ENCODE measurements around the gene ACVR1.
A peak's percentile ranks its signal among the peaks of the same experiment; 100 is the strongest.

Gene ACVR1

DNA sequence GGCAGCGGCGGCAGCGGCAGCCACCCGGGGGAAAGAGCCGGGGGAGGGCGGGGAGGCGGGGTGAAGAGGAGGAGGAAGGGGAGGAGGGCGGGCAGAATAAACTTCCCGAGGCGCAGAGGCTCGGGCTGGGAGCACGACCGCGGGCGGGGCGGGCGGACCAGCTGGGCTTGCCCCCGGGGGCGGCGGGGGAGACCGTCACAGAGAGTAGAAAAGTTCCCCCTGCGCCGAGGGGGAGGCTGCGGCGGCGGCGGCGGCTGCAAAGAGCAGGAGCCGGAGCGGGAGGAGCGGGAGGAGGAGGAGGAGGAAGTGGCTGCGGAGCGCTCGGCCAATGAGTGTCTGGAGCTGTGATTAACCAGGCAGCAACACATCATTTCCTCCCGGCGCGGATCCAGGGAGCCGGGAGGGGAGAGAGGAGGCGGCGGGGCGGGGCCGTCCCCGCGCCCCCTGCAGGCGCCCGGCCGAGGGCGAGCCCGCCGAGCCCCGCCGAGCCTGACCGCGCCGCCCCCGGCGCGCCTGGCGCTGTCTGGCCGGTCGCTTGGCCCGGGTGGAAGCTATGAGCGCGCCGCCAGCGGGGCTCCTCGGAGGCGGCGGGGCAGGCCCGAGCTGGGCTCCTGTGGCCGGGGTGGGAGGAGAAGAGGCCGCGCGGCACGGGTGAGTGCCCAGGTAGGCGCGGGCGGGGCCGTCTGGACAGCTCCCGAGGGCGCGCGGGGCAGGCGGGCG lies at the start of gene ACVR1:
TSS of gene ACVR1 (minus strand) at position 265 of the 720 bp plus-strand sequence. CDS start 76,837 bp downstream, outside the sequence.
- DNase-seq, result peak; percentile 95

- DNase-seq, result no peak
These were observed 48.9 kb upstream of the ACVR1 start for GRCh38 chr2:157925071-157925470.

GRCh38 chr2:157923598-157924217 lies 47.6 kb upstream of the ACVR1 start:
- DNase-seq, result no peak

GRCh38 chr2:157922815-157923214 lies 46.7 kb upstream of the ACVR1 start:
- DNase-seq, result no peak

GRCh38 chr2:157922336-157922735 lies 46.2 kb upstream of the ACVR1 start:
- DNase-seq, result no peak

DNA sequence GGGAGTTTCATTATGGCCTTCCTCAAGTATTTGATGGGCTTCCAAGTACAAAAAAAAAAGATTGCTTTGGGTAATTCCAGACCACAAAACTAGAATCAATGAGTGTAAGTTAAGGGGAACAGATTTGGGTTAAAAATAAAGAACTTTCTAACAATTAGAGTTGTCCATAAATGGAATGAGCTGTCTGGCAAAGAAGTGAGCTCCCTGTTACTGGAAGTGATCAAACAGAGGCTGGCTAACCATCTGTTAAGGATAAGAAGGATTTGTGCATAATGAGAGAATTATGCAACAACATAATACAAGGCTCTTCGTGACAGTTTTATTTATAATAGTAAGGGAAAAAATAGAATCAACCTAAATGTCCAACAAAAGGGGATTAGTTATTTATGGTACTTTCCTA lies 44.6 kb upstream of the ACVR1 start:
- DNase-seq, result no peak

GRCh38 chr2:157919181-157919580 lies 43.1 kb upstream of the ACVR1 start:
- DNase-seq, result no peak

GRCh38 chr2:157918319-157918718 lies 42.2 kb upstream of the ACVR1 start:
- no peak for DNase-seq

DNA sequence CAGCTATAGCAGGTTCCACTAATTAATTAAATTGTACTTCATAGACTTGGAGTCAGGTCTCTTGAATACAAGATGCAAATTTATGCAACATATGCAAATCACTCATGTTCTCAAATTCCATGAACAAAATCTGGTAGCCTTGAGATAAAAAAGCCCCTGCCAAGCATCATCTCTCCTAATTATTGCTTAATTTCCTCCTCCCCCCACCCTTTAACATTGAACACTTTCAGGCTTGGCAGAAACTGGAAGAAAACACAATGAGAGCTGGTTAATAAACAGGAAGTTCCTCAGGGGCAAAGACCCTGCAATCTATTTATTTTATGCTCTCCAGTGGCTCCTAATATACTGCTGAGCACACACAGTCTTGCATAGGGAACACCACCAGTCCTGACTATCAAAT lies 35.6 kb upstream of the ACVR1 start:
- DNase-seq, result no peak

DNA sequence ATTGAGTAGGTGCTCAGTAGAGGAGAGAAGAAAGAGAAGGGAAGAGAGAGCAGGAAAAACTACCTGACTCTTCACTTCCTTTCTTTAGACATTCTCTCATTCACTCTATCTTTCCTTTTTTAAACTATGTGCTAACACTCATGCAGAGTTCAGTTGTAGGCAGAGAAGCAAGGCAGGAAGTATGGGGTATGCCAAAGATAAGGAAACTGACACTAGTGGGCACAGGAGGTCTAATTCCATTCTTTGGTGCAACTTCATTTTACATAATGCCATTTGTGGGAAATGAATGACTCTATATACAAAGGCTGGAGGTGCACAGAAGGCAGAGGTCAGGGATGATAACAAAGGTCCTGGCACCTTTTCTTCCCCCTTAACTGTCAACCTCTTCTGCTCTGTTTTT lies 35.1 kb upstream of the ACVR1 start:
- DNase-seq, result no peak

DNA sequence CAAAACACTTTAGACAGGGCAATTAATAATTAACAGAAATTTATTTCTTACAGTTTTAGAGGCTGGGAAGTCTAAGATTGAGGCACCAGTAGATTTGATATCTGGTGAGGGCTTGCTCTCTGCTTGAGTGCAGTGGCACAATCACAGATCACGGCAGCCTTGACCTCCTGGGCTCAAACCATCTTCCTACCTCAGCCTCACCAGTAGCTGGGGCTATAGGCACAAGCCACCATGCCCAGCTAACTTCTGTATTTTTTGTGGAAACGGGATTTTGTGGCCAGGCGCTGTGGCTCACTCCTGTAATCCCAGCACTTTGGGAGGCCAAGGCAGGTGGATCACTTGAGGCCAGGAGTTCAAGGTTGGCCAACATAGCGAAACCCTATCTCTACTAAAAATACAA lies 29.0 kb upstream of the ACVR1 start:
- no peak for DNase-seq

GRCh38 chr2:157903626-157904025 lies 27.5 kb upstream of the ACVR1 start:
- no peak for DNase-seq

DNA sequence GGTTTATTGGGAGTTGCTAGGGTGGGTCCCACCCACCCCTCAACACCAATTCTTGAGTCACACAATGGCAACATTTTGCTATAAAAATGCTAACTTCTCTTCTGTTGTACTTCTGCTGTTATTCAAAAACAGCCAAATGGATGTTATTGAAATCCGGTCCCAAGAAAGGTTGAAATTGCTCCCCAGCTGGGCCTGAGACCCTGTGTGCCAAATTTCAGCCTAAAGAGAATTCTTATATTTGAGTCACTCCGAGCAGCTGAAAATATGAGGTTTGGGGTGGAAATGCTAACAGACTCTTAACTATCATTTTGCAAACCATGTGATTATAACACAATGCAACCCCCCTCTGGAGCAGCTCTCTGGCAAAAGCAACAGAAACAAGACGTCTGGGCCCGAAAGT lies 27.0 kb upstream of the ACVR1 start:
- no peak for DNase-seq

- DNase-seq, result no peak
These were observed 26.6 kb upstream of the ACVR1 start for GRCh38 chr2:157902692-157903091.

- DNase-seq, result no peak
These were observed 25.2 kb upstream of the ACVR1 start for GRCh38 chr2:157901325-157901724.

DNA sequence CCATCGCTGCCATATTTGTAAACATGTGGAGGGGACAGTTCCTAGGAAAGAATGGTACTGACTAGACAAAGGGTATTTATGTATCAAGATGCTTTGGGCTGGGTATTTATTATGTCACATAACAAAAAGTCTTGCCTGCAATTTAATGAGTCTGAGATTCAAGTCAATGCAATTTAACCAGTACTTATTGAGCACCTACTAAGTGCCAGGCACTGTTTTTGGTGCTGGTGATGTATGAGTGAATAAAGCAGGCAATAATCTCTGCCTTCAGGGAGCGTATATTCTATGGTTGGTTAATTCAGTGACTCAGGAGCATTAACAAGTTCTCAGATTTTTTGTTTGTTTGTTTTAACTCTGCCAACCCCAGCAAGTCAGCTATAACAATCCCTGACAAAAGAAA lies 24.6 kb upstream of the ACVR1 start:
- DNase-seq, result no peak

DNA sequence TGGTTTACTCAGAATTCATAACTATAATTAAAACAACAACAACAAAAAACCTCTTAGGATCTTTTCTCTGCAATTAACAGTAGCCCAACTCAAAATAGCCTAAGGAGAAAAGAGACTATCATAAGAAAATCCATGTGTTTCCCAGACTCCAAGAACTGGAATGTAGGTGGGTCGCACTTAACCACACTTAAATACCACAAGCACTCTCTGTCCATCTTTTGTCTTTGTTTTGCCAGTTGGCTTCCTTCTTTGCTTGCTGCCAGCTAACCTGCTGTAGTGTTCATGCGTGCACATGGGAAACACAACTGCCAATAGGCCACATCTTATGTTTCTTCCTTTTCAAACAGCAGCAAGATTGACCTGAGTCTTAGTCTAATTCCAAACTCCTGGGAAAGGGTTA lies 24.1 kb upstream of the ACVR1 start:
- DNase-seq, result no peak

- DNase-seq, result no peak
These were observed 23.2 kb upstream of the ACVR1 start for GRCh38 chr2:157899125-157899839.

DNA sequence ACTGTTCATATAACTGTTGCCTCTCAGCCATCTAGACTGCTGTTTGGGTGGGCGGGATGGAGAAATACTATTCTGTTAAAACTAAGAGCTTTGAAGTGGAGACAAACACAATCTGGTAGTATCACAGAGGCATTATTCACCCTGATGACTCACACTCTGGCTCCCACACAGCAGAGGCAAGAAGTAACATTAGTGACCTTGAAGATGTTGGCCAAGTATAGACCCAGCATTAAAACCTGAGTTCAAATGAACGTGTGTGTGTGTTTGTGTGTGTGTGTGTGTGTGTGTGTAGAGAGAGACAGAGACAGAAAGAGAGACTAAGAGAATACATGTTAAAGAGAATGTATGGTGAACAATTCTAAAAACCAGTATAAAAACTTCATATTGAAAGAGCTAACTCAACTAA lies 22.5 kb upstream of the ACVR1 start:
- DNase-seq, result peak; percentile 30

DNA sequence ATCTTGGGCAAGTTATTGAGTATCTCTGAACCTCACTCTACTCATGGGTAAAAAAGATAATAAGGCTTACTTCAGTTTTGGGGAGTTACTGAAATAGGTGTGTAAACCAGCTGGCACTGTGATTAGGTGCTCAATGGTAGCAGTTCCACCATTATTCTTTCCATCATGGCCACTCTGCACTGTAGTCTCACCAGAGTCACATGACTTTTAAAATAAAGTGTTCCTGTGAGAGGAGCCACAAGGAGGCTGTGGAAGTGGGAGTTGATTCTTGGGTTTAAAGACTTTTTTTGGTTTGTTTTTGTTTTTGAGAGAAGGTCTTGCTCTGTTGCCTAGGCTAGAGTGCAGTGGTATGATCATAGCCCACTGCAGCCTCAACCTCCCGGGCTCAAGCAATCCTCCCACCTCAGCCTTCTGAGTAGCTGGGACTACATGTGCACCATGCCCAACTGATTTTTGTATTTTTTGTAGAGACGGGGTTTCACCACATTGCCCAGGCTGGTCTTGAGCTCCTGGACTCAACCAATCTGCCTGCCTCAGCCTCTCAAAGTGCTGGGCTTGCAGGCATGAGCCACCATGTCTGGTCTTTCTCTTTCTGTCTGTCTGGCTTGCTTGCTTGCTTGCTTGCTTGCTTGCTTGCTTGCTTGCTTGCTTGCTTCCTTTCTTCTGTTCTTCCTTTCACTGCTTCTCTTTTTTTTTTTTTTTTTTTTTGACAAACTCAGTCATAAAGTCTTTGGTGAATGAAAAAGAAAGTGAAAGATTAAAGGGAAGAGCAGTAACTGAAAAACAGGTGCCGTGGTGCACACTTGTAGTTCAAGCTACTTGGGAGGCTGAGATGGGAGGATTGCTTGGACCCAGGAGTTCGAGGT lies 21.2 kb upstream of the ACVR1 start:
- no peak for DNase-seq

DNA sequence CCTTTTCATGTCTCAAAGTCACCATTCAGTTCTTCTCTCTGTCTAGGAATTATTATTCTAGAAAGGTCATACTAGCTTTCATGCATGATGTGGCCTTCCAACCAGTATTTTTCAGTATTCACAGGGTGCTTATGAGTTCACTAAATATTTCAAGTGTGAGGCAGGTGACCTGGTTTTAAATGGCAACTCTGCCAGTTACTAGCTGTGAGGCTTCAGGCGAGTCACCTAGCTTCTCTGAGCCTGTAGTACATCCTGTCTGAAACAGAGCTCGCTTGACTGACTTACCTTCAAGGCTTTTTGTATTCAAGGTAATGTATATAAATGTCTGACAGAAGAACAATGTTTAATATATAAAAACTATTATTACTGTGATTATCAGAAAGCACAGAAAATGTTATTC lies 19.4 kb upstream of the ACVR1 start:
- no peak for DNase-seq

- DNase-seq, result peak; percentile 75
These were observed 18.7 kb upstream of the ACVR1 start for GRCh38 chr2:157894694-157895435.

Measured in DMS 273 treated with DMSO at 0.1 percent for 48 hours (cell line).